GM12878 (cell line): ENCODE results near the gene GNL3. TPM values are rescaled to one million over a fixed set of nuclear protein-coding genes. Genes with fewer than 3 reads are reported as not detected.

Experiments
- ASH2L ChIP-seq: fragments of 300-600, 200-600 bp; sonication (generic); IDR thresholded peaks from 2 replicates; pipeline ENCODE4 v1.6.1; 2017; ENCODE audit warnings: low read depth, mild to moderate bottlenecking, borderline replicate concordance
- BHLHE40 ChIP-seq, 2 experiments: fragments of 450-650 bp in 1 of 2; IDR thresholded peaks; 2 replicates each; pipeline ENCODE4 v1.6.1; 2011 to 2017; ENCODE audit warnings: low read depth in 2 of 2, borderline replicate concordance in 1 of 2, improper control_type of control experiment in 1 of 2, low read length in 1 of 2, mild to moderate bottlenecking in 1 of 2
- CBFB ChIP-seq: IDR thresholded peaks from 2 replicates; pipeline ENCODE4 v1.6.1; 2016; ENCODE audit warnings: antibody characterized with exemption, low read depth
- EZH2 ChIP-seq: IDR thresholded peaks from 2 replicates; pipeline ENCODE4 v1.6.1; 2012; ENCODE audit warnings: low read depth, mild to moderate bottlenecking, control low read depth, inconsistent platforms, low read length, borderline replicate concordance; ENCODE audit not compliant: control insufficient read depth
- KAT2A ChIP-seq: conservative IDR thresholded peaks from 2 replicates; pipeline ENCODE4 v1.6.1; 2011; ENCODE audit warnings: low read depth, low read length; ENCODE audit not compliant: control insufficient read depth
- KDM1A ChIP-seq: fragments of 200-600 bp; sonication (generic); IDR thresholded peaks from 2 replicates; pipeline ENCODE4 v1.6.1; 2016; ENCODE audit warnings: borderline replicate concordance
- LARP7 ChIP-seq: fragments of 450-650 bp; IDR thresholded peaks from 2 replicates; pipeline ENCODE4 v1.6.1; 2017; ENCODE audit warnings: mild to moderate bottlenecking
- MEF2B ChIP-seq: fragments of 450-650 bp; IDR thresholded peaks from 2 replicates; pipeline ENCODE4 v1.6.1; 2018; ENCODE audit warnings: mild to moderate bottlenecking, moderate library complexity; ENCODE audit not compliant: partially characterized antibody, poor library complexity, severe bottlenecking
- MTA3 ChIP-seq: IDR thresholded peaks from 2 replicates; pipeline ENCODE4 v1.6.1; 2012; ENCODE audit warnings: low read length, inconsistent platforms, borderline replicate concordance
- MXI1 ChIP-seq: fragments of 150-350 bp; IDR thresholded peaks from 2 replicates; pipeline ENCODE4 v1.6.1; 2011; ENCODE audit warnings: low read depth, mild to moderate bottlenecking, inconsistent platforms, low read length, improper control_type of control experiment
- NBN ChIP-seq: fragments of 450-650 bp; IDR thresholded peaks from 2 replicates; pipeline ENCODE4 v1.6.1; 2016
- NFYA ChIP-seq: IDR thresholded peaks from 2 replicates; pipeline ENCODE4 v1.6.1; 2011; ENCODE audit warnings: low read depth, mild to moderate bottlenecking, low read length, improper control_type of control experiment, borderline replicate concordance
- ZNF24 ChIP-seq: fragments of 450-650 bp; IDR thresholded peaks from 2 replicates; pipeline ENCODE4 v1.6.1; 2017; ENCODE audit warnings: antibody characterized with exemption, mild to moderate bottlenecking
- polyA plus RNA-seq, 11 experiments: library from polyadenylated mRNA; depleted of rRNA in 4 of 11; unstranded in 6 of 11; stranded (reverse) in 5 of 11; fragments of >200 nt; fragmentation: Nextera tagmentation in 4 of 11; fragmentation: Illumina TruSeq in 1 of 11; extraction: Ambion mirVana in 4 of 11; extraction: Trizol in 1 of 11; gene quantifications; 1 replicate in 1 of 11; 2 replicates in 10 of 11; pipeline versions ENCODE4 v1.2.1 to v1.2.3, GENCODE V29; 2011 to 2016; ENCODE audit warnings: inconsistent platforms in 2 of 11, missing spikeins in 2 of 11, low read depth in 1 of 11
- total RNA-seq, 4 experiments: library from RNA; depleted of rRNA in 3 of 4; stranded (reverse); fragments of >200 nt in 3 of 4; fragmentation: Illumina TruSeq in 1 of 4; extraction: Trizol in 1 of 4; gene quantifications; 2 replicates each; pipeline versions ENCODE4 v1.2.1 to v1.2.3, GENCODE V29; 2013 to 2021
- TF ChIP-seq, protein P1 (sequence below): IDR thresholded peaks from 2 replicates; pipeline ENCODE4 v1.6.1; 2011; ENCODE audit warnings: low read depth, mild to moderate bottlenecking, low read length, moderate library complexity, borderline replicate concordance; ENCODE audit errors: extremely low read depth
- TF ChIP-seq, protein P2 (sequence below): fragments of 450-650 bp; IDR thresholded peaks from 2 replicates; pipeline ENCODE4 v1.6.1; 2016; ENCODE audit warnings: mild to moderate bottlenecking
- TF ChIP-seq, protein P3 (sequence below): fragments of 450-650 bp; IDR thresholded peaks from 2 replicates; pipeline ENCODE4 v1.6.1; 2017; ENCODE audit warnings: mild to moderate bottlenecking

Gene GNL3
- total and polyA plus RNA-seq, 10 of the 15 experiments (the other 5 are each of a cell fraction or from before 2014, with no cell fraction given): 172 to 368 (median 257) TPM

DNA sequence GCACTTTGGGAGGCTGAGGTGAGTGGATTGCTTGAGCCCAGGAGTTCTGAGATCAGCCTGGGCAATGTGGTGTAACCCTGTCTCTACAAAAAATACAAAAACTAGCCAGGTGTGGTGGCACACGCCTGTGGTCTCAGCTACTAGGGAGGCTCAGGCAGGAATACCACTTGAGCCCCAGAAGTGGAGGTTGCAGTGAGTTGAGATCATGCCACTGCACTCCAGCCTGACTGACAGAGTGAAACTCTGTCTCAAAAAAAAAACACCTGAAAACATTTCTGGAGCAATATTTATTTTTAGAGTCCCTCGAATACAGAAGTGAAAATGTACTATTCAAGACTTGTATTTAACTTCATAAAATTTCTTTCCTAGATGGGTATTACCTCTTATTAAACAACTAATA is 24.7 kb downstream of the GNL3 start (continued):
- TF ChIP-seq EZH2: no peak
- TF ChIP-seq MEF2B: peak; percentile 35
- TF ChIP-seq, protein P1, sequence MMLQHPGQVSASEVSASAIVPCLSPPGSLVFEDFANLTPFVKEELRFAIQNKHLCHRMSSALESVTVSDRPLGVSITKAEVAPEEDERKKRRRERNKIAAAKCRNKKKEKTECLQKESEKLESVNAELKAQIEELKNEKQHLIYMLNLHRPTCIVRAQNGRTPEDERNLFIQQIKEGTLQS: no peak
- TF ChIP-seq, protein P2, sequence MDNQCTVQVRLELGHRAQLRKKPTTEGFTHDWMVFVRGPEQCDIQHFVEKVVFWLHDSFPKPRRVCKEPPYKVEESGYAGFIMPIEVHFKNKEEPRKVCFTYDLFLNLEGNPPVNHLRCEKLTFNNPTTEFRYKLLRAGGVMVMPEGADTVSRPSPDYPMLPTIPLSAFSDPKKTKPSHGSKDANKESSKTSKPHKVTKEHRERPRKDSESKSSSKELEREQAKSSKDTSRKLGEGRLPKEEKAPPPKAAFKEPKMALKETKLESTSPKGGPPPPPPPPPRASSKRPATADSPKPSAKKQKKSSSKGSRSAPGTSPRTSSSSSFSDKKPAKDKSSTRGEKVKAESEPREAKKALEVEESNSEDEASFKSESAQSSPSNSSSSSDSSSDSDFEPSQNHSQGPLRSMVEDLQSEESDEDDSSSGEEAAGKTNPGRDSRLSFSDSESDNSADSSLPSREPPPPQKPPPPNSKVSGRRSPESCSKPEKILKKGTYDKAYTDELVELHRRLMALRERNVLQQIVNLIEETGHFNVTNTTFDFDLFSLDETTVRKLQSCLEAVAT: 0 out of 2 replicates have a peak, but pooled peaks have one; percentile 30
- no peak for TF ChIP-seq KDM1A
- TF ChIP-seq NFYA: no peak
- no peak for TF ChIP-seq ASH2L
- peak in 1 of 2 experiments; percentile 18; a peak in 1 of 4 replicates for TF ChIP-seq BHLHE40 (IDR thresholded peaks at IDR 0.05; ENCODE audit: borderline replicate concordance in 1 of 2, low read depth in 2 of 2, low read length in 1 of 2)
- TF ChIP-seq, protein P3, sequence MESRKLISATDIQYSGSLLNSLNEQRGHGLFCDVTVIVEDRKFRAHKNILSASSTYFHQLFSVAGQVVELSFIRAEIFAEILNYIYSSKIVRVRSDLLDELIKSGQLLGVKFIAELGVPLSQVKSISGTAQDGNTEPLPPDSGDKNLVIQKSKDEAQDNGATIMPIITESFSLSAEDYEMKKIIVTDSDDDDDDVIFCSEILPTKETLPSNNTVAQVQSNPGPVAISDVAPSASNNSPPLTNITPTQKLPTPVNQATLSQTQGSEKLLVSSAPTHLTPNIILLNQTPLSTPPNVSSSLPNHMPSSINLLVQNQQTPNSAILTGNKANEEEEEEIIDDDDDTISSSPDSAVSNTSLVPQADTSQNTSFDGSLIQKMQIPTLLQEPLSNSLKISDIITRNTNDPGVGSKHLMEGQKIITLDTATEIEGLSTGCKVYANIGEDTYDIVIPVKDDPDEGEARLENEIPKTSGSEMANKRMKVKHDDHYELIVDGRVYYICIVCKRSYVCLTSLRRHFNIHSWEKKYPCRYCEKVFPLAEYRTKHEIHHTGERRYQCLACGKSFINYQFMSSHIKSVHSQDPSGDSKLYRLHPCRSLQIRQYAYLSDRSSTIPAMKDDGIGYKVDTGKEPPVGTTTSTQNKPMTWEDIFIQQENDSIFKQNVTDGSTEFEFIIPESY: no peak
- TF ChIP-seq NBN: 0 out of 2 replicates have a peak, but pooled peaks have one; percentile 36
- no peak for TF ChIP-seq LARP7
- no peak for TF ChIP-seq MXI1
- no peak; the same call in 1 of the 2 replicates for TF ChIP-seq MTA3
- TF ChIP-seq KAT2A: no peak
- TF ChIP-seq CBFB: 0 out of 2 replicates have a peak, but pooled peaks have one; percentile 43
- no peak for TF ChIP-seq ZNF24
- TF ChIP-seq, all 136 proteins: peak for 24
